GM21717 (cell line): Measurements from ENCODE around the gene MYO9A.

Source experiments
- ATAC-seq: cut with Tn5 transposase; IDR thresholded peaks from one replicate; pipeline ENCODE4 v1.9.1; 2021; ENCODE audit warnings: mild to moderate bottlenecking, moderate library complexity; ENCODE audit not compliant: unreplicated experiment

MYO9A gene

DNA sequence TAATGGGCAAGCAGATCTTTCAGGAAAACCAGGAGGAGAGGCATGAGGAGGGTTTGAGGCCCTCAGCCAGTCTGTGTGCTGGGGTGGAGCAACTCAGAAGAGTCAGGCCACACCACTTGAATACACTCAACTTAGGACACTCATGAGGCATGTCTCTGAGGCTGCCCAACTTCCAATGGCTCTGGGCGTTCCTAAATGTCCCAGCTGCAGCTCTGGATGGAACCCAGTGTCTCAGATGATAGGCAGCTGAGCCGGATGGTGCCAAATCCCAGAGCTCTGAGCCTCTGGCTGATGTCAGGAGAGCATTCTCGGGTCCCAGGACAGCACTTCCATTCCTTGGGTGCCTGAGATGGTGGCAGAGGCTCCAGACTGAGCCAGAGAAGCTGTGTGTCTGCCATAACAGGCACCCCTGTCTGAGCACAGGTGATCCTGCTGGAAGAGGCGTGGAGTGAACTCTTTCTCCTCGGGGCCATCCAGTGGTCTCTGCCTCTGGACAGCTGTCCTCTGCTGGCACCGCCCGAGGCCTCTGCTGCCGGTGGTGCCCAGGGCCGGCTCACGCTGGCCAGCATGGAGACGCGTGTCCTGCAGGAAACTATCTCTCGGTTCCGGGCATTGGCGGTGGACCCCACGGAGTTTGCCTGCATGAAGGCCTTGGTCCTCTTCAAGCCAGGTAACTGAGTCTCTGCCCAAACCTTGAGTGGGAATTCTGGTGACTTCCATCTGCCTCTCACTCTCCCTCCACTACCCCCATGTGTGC, 304.8 kb downstream of the MYO9A start:
- no peak for ATAC-seq

- ATAC-seq, result no peak
Measured at GRCh38 chr15:71811752-71812735, 305.9 kb downstream of the MYO9A start.

GRCh38 chr15:71811036-71811736, 306.8 kb downstream of the MYO9A start:
- ATAC-seq, result no peak

DNA sequence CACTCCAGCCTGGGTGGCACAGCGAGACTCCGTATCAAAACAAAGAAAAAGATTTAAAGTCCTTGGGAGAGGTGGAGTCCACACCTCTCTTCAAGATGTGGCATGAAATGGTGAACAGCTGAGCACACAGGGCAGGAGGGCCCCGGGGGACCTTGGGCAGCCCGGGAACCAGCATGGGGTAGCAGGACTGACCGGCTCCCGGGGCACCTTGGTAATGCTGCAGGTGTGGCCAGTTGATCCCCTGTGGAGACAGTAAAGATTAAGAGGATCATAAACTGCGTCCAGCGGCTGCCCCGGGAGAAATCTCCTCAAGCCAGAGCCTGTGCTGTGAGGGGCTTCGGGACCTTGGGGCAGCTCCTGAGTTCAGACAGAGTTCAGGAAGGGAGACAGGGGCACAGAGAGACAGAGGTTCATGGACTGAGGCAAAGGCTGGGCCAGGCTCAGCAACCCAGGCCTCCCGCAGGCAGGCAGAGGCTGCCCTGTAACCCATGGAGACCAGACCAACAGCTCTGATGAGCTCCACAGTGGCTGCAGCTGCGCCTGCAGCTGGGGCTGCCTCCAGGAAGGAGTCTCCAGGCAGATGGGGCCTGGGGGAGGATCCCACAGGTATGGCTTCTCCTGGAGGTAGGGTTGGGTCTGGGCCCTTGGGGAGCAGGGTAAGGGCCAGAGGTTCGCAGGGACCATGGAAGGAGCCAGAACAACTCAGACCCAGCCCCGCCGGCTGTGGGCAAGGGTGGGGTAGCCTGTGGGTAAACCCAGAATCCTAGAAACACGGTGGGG, 307.5 kb downstream of the MYO9A start, which contains the start of gene NR2E3:
TSS of gene NR2E3 (plus strand) at position 299 of the 780 bp plus-strand sequence. CDS start at position 489, 190 bp downstream.
- ATAC-seq, result no peak

- no peak for ATAC-seq
Measured at GRCh38 chr15:71809346-71809745, 308.6 kb downstream of the MYO9A start.

DNA sequence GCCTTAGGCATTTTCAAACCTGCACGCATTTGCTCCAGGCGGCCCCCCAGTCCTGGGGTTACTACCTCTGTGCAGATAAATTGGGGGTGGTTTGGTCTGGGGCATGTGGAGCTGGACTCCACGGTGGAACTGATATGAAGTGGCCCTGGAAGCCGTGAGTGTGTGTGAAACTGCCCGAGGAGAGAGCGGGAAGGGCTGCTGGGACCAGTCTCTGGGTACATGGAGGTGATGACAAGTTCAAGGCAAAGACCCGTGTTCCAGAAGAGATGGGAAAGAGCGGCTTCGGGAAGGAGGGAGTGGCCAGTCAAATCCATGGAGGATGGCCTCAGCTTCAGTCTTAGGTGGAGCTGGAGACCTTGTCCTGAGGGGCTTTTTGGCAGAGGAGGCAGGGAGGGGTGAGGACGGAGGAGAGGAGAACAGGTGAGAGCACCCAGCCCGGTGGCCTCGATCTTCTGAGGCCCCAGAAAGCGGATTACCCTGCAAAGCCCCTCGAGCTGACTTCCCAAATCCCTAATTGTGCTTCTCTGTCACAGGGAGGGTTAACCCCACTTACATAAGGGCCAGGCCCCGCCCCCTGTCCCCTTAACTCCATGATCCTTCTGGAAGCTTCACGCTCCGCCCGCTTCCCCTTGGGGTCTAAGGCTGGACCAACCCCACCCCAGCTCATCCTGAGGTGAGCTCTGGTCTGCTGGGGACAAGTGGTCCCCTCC, 309.5 kb downstream of the MYO9A start:
- no peak for ATAC-seq

- ATAC-seq, result no peak
Measured at GRCh38 chr15:71807691-71808091, 310.3 kb downstream of the MYO9A start.

DNA sequence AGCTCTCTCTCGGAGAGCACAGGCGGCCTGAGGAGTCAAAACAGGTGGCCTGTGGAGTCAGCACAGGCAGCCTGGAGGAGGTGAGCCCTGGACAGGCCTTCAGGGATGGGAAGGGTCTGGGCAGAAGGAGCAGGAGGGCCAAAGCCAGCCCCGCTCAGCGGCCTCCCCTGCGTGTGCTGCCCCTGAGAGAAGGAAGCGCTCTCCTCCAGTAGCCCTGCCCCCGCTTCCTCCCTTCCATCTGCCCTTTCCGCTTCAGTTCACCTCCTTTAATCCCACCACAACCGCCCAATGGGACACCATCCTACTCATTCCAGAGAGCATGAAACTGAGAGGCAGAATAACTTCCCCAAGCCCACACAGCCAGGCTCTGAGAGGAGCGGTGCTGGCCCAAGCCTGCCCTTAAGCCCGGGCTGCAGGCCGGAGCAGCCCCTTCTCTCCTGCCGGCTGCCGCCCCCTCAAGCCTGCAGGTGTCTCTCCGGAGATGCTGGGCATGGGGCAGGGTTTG, 310.8 kb downstream of the MYO9A start:
- ATAC-seq, result no peak

DNA sequence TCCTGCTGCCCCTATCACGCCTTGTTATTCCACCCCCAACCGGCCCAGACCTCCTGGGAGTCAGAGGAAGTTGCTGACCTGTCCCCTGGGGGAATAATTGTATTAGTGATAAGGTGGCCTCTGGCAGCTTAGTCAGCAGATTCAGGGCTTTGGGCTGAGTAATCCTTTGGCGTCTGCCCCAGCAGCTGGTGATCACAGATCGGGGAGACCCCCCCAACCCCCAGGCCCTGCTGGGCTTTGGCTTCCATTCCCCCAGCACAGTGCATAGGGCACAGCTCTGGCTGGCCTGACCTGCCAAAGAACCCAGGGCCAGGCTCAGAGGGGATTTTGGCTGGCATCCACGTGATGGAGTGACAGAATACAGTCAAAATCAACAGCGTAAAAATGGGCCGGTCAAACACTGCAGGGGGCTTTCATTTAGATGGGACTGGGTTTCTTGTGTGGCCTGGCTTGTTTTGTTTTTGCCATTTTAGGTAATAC, 311.5 kb downstream of the MYO9A start:
- ATAC-seq, result no peak

- ATAC-seq, result no peak
Measured at GRCh38 chr15:71804695-71805470, 313.1 kb downstream of the MYO9A start.

- no peak for ATAC-seq
Measured at GRCh38 chr15:71804226-71804625, 313.7 kb downstream of the MYO9A start.

DNA sequence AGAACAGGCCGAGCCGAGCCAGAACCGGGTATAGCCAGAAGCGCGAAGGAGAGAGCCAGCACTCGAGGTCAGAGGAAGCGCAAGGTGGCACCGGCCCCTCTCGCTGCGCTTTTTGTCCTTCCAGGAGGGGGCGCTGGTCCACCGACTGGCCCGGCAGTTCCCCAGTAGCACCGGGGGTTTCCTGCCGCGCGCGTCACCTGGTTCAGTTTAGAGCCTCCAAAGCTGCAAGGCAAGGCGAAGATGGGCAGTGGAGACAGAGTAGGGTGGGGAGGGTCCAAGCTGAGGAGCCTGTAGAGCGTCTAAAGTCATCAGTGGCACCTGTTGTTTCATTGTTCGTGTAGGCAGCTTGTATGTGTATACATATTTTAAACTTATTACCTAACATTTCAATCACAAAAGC, 315.2 kb downstream of the MYO9A start:
- no peak for ATAC-seq

DNA sequence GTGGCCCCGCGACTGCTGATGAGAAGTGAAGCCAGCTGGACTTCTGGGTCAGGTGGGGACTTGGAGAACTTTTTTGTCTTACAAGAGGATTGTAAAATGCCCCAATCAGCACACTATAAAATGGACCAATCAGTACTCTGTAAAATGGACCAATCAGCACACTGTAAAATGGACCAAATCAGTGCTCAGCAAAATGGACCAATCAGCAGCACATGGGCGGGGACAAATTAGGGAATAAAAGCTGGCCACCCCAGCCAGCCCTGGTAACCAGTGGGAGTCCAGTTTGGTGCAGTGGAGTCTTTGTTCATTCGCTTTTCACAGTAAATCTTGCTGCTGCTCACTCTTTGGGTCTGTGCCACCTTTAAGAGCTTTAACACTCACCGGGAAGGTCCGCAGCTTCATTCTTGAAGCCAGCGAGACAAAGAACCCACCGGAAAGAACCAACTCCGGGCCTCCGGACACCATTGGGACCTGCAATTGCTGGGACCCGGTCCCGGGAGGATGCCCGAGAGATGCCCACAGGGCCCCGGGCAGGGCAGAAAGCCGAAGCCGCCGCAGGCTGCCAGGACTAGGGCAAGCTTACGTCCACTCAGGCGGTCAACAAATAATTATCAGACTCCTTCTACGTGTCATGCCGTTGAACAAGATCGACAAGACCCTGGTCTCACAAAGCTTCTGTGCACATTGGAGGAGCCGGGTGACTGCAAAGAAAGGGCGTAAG, 315.9 kb downstream of the MYO9A start:
- ATAC-seq, result no peak

DNA sequence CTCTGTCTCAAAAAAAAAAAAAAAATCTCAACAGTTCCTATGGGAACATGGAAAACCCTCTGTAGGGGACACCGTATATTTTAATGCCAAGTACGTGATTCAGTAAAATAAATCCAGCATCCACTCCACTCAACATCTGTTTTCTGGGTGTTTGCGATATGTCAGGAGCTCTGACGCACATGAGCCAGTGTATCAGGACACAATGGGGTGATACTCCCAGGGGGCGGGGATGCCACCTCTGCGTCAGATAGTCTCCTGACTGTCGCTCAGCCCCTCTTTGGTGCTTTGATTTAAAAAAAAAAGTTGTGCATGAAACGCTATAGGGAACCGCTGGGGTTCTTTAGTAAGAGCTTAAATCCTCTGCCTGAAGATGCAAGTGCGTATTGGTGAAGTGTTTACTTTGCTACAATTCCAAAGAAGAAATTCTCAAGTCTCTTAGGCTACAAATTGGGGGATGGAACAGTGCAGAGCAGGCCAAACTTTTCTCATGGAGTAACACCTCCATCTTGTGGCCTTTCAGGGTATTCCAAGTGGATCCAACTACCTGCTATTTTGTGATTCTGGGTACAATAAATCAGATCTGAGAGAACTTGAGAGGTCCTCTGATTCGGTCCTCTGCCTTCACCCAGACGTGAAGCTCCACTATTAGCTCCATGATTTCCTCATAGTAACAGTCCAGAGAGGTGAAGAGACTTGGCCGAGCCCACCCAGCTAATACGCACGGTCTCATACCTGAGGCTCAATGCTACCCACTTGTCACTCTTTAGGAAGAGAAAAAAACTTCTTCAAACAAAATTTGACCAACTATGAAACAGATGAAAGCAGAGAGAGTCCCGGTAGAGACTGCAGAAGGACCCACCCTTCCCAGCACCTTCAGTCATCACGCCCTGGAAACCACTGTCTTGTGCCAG, 316.9 kb downstream of the MYO9A start:
- ATAC-seq, result no peak

GRCh38 chr15:71800190-71800589, 317.8 kb downstream of the MYO9A start:
- ATAC-seq, result no peak

DNA sequence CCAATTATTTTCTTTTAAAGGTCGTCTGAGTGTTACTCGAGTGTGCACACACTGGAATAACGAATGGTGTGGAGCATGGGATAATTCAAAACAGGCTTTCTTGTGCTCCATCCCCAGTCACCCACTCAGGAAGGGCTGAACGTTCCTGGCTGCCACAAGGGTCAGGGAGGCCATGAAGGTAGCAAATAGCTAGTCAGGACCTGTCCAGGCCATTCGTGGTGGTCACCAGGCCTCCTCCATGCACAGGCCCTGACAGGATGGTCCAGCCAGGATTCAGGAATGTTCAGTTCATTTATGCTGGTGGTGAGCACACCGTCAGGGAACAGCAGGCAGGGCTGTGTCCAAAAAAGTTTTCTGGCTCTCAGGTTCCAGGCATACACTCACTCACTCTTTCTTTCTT, 319.3 kb downstream of the MYO9A start:
- ATAC-seq, result no peak

DNA sequence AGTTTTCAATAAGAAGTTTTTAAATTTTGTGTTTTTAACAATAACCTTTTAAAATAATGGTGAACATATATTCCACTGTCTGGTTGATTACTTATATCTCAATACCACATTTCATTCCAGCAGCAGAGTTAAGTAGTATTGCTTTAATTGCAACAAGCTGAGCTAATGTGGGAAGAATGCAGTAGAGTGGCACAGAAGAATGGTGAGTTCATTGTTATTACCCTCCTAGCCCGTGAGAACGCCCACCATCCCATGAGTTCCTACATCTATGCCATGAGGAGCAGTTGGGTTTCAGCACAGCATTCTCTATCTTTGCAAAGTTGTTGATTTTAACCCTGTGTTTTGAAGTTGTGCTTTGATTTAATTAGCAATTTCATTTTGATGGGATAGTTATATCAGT, 325.4 kb downstream of the MYO9A start:
- no peak for ATAC-seq
